GM12872 (cell line): ENCODE results near the gene LRCH4.

Source experiments
- TF ChIP-seq, protein P1 (sequence below): IDR thresholded peaks from 3 replicates; pipeline ENCODE4 v1.5.1; 2011; ENCODE audit warnings: low read depth, mild to moderate bottlenecking, low read length, moderate library complexity; ENCODE audit not compliant: insufficient read depth

Gene LRCH4

DNA sequence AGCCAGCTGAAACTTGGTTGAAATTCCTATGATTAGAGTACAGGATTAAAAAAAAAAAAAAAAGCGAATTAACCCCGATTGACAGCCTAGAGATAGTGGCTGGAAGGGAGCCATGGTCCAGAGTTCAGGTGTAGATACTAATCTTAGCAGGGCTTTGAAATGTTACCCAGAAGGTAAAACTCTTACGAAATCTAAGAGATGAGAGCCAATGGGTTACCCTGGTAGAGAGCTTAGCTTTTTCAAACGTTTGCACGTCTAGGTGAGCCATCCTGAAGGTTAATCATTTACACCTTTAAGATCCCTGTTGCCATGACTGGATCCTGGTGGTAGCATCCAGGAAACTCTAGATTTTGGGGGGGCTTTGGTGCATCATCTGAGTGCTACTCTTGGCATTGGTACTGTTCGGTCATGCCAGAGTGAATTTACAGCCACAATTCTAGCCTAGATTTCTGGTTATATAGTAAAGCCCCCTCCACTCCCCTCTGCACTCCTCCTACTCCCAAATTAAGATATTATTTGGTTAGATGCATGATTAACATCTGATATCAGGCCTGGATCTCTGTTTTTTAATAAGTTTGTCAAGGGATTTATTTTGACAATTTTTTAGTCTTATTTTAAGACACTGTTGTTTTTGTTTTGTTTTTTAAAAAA is 45.7 kb downstream of the LRCH4 start:
- TF ChIP-seq, protein P1, sequence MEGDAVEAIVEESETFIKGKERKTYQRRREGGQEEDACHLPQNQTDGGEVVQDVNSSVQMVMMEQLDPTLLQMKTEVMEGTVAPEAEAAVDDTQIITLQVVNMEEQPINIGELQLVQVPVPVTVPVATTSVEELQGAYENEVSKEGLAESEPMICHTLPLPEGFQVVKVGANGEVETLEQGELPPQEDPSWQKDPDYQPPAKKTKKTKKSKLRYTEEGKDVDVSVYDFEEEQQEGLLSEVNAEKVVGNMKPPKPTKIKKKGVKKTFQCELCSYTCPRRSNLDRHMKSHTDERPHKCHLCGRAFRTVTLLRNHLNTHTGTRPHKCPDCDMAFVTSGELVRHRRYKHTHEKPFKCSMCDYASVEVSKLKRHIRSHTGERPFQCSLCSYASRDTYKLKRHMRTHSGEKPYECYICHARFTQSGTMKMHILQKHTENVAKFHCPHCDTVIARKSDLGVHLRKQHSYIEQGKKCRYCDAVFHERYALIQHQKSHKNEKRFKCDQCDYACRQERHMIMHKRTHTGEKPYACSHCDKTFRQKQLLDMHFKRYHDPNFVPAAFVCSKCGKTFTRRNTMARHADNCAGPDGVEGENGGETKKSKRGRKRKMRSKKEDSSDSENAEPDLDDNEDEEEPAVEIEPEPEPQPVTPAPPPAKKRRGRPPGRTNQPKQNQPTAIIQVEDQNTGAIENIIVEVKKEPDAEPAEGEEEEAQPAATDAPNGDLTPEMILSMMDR: no peak

DNA sequence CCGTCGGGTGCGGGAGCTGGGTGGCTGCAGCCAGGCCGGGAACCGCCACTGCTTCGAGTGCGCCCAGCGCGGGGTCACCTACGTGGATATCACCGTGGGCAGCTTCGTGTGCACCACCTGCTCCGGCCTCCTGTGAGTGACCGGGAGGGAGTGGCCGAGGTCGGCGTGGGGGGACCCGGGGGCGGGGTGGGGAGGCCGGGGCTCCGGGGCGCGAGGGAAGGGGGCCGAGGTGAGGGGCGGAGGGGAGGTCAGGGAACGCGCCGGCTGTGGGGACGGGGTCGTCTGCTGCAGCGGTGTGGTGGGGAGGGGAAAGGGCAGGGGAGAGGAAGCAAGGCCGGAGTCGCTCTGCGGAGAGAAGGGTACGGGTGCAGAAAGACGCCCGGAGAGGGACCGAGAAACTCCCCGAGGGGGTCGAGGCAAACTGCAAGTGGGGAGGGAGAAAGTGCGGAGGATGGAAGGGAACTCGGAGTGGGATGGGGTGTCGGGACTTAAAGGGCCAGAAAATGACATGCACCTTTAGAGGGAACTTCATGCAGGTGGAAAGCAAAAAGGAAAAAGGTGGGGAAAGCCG is 46.4 kb downstream of the LRCH4 start:
- TF ChIP-seq, protein P1: no peak

DNA sequence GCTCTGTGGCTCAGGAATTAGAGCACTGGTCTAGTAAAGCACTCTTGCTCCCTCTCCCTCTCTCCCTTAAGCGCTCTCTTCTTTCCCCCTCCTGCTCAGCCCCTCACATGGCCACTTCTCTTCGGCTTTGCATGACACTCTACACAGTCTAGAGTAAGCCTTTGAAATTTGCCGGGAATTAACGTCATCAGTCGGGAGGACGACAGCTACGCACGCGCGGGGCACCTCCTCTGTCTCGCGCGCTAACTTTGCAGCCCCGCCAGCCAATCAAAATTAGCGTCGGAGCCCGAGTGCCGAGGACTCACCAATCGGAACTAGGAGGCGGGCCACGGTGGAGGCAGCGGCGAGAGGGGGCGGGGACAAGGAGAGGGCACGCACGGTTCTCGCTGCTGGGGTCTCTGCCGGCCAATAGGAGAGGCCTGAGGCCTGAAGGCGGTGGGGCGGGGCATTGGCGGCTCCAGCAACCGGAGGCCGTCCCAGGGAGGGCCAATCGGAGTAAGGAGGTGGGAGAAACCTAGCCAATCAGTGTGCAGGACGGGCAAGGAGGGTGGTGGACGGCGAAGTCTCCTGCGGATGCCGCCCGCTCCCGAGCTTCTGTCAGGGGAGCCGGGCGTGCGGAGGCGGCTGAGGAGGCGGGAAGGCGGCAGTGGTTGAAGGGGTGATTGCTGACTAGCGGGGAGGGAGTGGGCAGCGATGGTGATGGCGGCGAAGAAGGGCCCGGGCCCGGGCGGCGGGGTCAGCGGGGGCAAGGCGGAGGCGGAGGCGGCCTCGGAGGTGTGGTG is 47.1 kb downstream of the LRCH4 start, which contains the start of gene AGFG2:
Gene AGFG2 (plus strand): TSS at position 550 of the 782 bp plus-strand sequence. CDS start 144 bp downstream, at position 694.
- TF ChIP-seq, protein P1: no peak

DNA sequence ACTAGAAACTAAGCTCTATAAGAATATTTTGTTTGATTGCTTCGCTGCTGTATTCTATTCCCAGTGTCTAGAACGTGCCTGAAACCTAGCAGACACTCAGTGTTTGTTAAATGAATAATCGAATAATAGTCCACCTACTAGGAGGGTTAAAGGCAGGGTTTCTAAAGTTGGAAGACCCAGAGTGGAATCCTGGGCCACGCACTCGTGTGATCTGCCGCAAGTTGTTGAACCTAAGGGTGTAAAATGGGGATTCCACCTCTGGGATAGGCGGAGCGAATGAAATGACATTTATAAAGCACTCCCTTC is 47.6 kb downstream of the LRCH4 start:
- TF ChIP-seq, protein P1: no peak

DNA sequence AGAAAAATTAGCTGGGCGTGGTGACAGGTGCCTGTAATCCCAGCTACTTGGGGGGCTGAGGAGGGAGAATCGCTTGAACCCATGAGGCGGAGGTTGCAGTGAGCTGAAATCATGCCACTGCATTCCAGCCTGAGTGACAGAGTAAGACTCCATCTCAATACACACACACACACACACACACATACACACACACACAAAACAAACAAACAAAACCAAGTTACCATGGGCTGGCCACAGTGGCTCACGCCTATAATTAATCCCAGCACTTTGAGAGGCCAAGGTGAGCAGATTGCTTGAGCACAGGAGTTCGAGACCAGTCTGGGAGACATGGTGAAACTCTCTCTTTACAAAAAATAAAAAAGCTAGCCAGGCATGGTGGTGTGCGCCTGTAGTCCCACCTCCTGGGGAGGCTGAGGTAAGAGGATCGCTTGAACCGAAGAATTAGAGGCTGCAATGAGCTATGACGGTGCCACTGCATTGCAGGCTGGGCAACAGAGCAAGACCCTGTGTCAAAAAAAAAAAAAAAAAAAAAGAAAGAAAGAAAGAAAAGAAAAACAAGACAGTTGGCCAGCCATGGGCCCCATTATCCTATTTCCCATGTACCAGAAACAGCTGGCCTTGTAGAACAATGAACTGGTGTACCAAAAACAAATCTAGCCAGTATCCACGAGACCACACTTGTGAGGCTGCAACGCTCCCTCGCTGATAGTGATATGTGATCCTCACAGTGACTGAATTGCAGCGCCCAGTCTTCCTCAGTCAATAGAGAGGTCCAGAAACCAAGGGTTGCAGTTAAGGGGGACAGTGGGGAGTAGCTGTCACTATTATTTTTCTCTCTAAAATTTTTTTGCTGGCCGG is 53.5 kb downstream of the LRCH4 start:
- TF ChIP-seq, protein P1: no peak
